Upper lobe of left lung (tissue), 6 donors: ENCODE measurements around the gene GLCE. TPM values are rescaled to one million over a fixed set of nuclear protein-coding genes. Genes with fewer than 3 reads are reported as not detected.
A peak's percentile ranks its signal among the peaks of the same experiment; 100 is the strongest.

ENCODE experiments used
- ATAC-seq, 2 donors: fragments of 200-7000 bp; cut with Tn5 transposase; one replicate each; pipeline ENCODE4 v1.9.1; 2022; ENCODE audit warnings: mild to moderate bottlenecking in 2 of 2, moderate library complexity in 2 of 2; ENCODE audit not compliant: low FRiP score in 2 of 2
- DNase-seq, 2 donors: peaks; one replicate each; pipeline ENCODE4 v3.0.0-alpha.2; 2019 to 2020
- H3K27ac ChIP-seq, 4 donors: fragments of 200-600 bp; sonication (generic); one replicate each; pipeline ENCODE4 v1.5.1; 2016 to 2019
- H3K27me3 ChIP-seq, 4 donors: fragments of 200-600 bp; sonication (generic); one replicate each; pipeline ENCODE4 v1.5.1; 2017 to 2019
- H3K36me3 ChIP-seq, 4 donors: fragments of 200-600 bp; sonication (generic); one replicate each; pipeline ENCODE4 v1.5.1; 2016 to 2019
- H3K4me1 ChIP-seq, 4 donors: fragments of 200-600 bp; sonication (generic); one replicate each; pipeline ENCODE4 v1.5.1; 2018 to 2019
- H3K4me3 ChIP-seq, 4 donors: fragments of 200-600 bp; sonication (generic); one replicate each; pipeline ENCODE4 v1.5.1; 2017 to 2019; ENCODE audit warnings: mild to moderate bottlenecking in 2 of 4, moderate library complexity in 1 of 4
- H3K9me3 ChIP-seq, 4 donors: fragments of 200-600 bp; sonication (generic); one replicate each; pipeline ENCODE4 v1.5.1; 2018 to 2019
- CTCF ChIP-seq, 6 experiments: fragments of 450-650 bp in 4 of 6; fragments of 200-600 bp in 2 of 6; sonication (generic) in 2 of 6; IDR thresholded peaks; one replicate each; pipeline ENCODE4 v1.5.1; 2016 to 2019; ENCODE audit warnings: antibody characterized with exemption in 6 of 6
- EP300 ChIP-seq, 4 donors: sonication (generic); formaldehyde crosslinking; IDR thresholded peaks; one replicate each; pipeline ENCODE4 v1.5.1; 2017; ENCODE audit warnings: antibody characterized with exemption in 4 of 4, control low read depth in 2 of 4
- POLR2A ChIP-seq, 4 donors: fragments of 450-650 bp; IDR thresholded peaks; one replicate each; pipeline ENCODE4 v1.5.1; 2016 to 2017; ENCODE audit warnings: antibody characterized with exemption in 4 of 4, mild to moderate bottlenecking in 2 of 4
- POLR2AphosphoS5 ChIP-seq, 2 donors: sonication (generic); formaldehyde crosslinking; IDR thresholded peaks; one replicate each; pipeline ENCODE4 v1.5.1; 2017; ENCODE audit warnings: antibody characterized with exemption in 2 of 2
- WGBS, 2 donors: methylation state at CpG; one replicate each; pipeline ENCODE4 v1.1.5; 2017 to 2018; 5-methylcytosine and 5-hydroxymethylcytosine counted together
- total RNA-seq, 6 donors: library from RNA; depleted of rRNA in 4 of 6; stranded (reverse); fragments of >200 nt in 4 of 6; gene quantifications; one replicate each; pipeline versions ENCODE4 v1.1.0 to v1.2.1, GENCODE V29; 2016 to 2021
- donor health status: DM: no; HTN: no; CAD: no; lungs with moderate emphysema.
- donor health status: DM: no; HTN: yes; CAD: no; lungs with severe emphysema.

GLCE gene
- total RNA-seq, 6 donors from 2014 or later: 12.5 to 24.8 (median 17.2) TPM

- ATAC-seq (peak; percentile 61 to 73), DNase-seq (peak in 1 of 2 donors; percentile 78)
- Histone ChIP-seq H3K4me1 (peaks cover 20 to 42% (median 28%) of the 10 kb centered on the region in 4 donors), H3K36me3 (no peaks in the 10 kb centered on the region), H3K27me3 (no peaks in the 10 kb centered on the region), H3K9me3 (no peaks in the 10 kb centered on the region), H3K27ac (peak overlapping the region; percentile 68 to 73 (median 70)), H3K4me3 (no peak overlapping the region)
- WGBS, 2 donors: 62 to 78% methylated on average over 2 of the region's 2 CpGs
- TF ChIP-seq POLR2AphosphoS5 (IDR thresholded peaks at IDR 0.05) (peak in 1 of 2 donors; percentile 21), POLR2A (IDR thresholded peaks at IDR 0.05) (no peak)
Measured at GRCh38 chr15:69128667-69129311, 31.6 kb upstream of the GLCE start.

GRCh38 chr15:69131362-69132220, 28.8 kb upstream of the GLCE start:
- Histone ChIP-seq H3K27ac (peak overlapping the region; percentile 27 to 55 (median 33)), H3K36me3 (no peaks in the 10 kb centered on the region), H3K27me3 (no peaks in the 10 kb centered on the region), H3K4me1 (peaks cover 10 to 28% (median 20%) of the 10 kb centered on the region in 4 donors), H3K4me3 (no peak overlapping the region), H3K9me3 (no peaks in the 10 kb centered on the region)
- DNase-seq: peak in 1 of 2 donors; percentile 53
- TF ChIP-seq POLR2A (IDR thresholded peaks at IDR 0.05) (no peak), EP300 (IDR thresholded peaks at IDR 0.05) (no peak), POLR2AphosphoS5 (IDR thresholded peaks at IDR 0.05) (no peak), CTCF (IDR thresholded peaks at IDR 0.05) (no peak)
- 67 to 71% methylated on average over 7 of the region's 7 CpGs for WGBS, 2 donors
- ATAC-seq: peak in 1 of 2 donors; percentile 78

GRCh38 chr15:69132430-69132829, 28.0 kb upstream of the GLCE start:
- 86 to 99% methylated on average over 2 to 4 of the region's 4 CpGs for WGBS, 2 donors
- no peak for ATAC-seq
- Histone ChIP-seq H3K36me3 (no peaks in the 10 kb centered on the region), H3K4me3 (no peak overlapping the region), H3K27me3 (no peaks in the 10 kb centered on the region), H3K27ac (peak overlapping the region in 3 of 4 donors; percentile 32 to 55 (median 34)), H3K9me3 (no peaks in the 10 kb centered on the region), H3K4me1 (peaks cover 6 to 25% (median 18%) of the 10 kb centered on the region in 4 donors)
- TF ChIP-seq POLR2AphosphoS5 (IDR thresholded peaks at IDR 0.05) (no peak), POLR2A (IDR thresholded peaks at IDR 0.05) (no peak), EP300 (IDR thresholded peaks at IDR 0.05) (no peak), CTCF (IDR thresholded peaks at IDR 0.05) (no peak)
- DNase-seq: no peak

- 82 to 89% methylated on average over 3 of the region's 3 CpGs for WGBS, 2 donors
- TF ChIP-seq POLR2A (IDR thresholded peaks at IDR 0.05) (no peak), EP300 (IDR thresholded peaks at IDR 0.05) (no peak), POLR2AphosphoS5 (IDR thresholded peaks at IDR 0.05) (no peak), CTCF (IDR thresholded peaks at IDR 0.05) (no peak)
- Histone ChIP-seq H3K27ac (no peak overlapping the region), H3K27me3 (no peaks in the 10 kb centered on the region), H3K9me3 (no peaks in the 10 kb centered on the region), H3K4me1 (peaks cover 6 to 23% (median 11%) of the 10 kb centered on the region in 4 donors), H3K36me3 (no peaks in the 10 kb centered on the region), H3K4me3 (no peak overlapping the region)
- no peak for DNase-seq
- ATAC-seq: peak in 1 of 2 donors; percentile 19
Measured at GRCh38 chr15:69132977-69133861, 27.2 kb upstream of the GLCE start.
